NCI-H146 treated with DMSO at 0.1 percent for 48 hours (cell line): ENCODE measurements around the gene ZMIZ1.

Experiments
- DNase-seq: peaks from one replicate; lab custom pipeline; 2025; ENCODE audit not compliant: unreplicated experiment; lab: John Stamatoyannopoulos, UW

ZMIZ1 gene

DNA sequence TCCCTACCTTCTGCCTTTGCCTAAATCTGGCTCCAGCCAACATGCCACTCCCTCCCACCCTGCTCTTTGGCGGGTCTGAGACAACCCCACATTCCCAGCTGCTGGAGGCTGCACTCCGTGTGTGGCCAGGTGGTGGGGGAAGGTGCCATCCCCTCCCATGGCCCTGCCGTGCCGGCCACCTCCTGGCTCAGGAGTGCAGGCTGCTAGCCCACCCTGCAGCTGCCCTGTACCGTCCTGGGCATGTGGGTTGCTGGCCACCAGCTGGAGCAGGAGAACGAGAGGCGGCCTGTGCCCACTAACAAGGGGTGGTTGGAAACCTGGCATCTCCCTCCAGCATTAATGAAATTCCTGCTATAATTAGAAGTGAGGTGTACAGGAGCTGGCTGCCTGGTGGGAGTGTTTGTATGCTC lies 97.6 kb downstream of the ZMIZ1 start:
- no peak for DNase-seq

DNA sequence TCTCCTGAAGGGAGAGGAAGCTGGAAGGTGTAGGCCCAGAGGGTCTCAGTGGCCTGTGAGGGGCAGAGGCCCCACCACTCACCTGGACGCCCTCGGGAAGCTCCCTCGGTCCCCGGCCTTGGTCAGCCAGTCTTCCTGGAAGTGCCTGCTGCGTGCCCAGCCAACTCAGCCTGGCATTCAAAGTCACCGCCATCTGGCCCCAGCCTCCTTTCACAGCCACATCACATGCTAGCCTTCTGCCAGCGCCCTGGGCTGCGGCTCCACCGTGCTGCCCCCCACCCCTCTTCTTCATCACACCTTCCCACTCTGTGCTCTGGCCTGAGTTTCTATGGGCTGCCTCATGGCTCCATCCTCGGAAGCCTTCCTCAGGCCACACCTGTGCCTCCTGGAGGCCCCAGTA lies 98.0 kb downstream of the ZMIZ1 start:
- DNase-seq, result no peak

DNA sequence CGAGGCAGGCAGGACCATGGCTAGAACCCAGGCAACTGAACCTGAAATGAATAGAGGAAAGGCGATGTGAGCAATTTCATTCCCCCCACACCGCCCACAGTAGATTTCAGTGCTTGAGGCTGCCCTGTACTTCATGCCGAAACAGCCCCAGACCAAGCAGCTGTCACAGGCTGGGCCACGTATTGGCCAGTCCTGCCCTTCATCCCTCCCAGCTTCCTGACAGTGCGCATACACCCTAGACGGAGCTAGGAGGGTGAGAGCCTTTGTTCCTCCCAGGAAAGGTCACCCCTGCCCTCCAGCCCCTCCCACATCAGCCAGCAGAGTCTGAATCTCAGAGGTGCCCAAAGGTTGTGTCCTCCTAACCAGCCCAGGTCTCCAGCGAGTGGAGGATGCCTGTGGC lies 98.8 kb downstream of the ZMIZ1 start:
- no peak for DNase-seq

DNA sequence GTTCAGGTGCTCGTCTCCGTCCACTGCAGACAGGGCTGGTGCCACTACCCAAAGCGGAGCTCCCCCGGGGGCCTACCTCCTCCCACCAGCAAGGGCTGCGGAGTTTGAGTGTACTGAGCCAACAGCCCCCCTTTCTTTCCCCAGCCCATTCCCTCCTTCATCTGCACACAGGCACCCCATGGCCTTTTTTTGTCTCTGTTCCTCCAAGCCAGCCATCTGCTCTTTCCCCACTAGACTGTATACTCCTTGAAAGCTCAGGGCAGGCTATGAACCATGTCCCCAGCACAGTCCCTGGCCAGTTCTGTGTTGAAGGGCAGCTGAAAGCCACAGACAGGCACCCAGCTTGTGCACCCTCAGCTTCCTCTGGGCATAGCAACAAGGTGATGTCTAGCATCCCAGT lies 99.4 kb downstream of the ZMIZ1 start:
- DNase-seq, result no peak

DNA sequence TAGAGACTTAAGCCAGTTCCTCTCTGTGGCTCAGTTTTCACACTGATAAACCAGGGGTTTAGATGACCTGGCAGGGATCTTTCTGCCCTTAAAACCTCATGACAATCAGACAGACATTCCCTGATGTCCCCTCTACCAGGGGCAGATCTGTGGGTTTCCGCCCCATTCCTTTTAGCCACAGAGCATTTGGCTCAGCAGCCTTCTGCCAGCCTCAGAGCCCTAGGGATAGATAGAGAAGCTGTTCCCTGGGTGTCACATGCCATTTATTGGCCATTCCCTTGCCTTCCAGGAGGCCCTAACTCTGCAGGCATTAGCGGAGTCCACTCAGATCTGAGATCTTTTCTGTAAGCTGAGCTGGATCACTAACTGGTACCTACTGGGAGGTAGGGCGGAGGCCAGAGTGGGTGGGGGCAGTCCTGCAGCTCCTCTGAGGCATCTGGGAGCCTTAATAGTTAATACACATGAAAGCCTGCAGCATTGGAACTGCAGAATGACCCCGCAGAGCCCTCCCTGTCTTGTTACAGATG lies 101.5 kb downstream of the ZMIZ1 start:
- no peak for DNase-seq

DNA sequence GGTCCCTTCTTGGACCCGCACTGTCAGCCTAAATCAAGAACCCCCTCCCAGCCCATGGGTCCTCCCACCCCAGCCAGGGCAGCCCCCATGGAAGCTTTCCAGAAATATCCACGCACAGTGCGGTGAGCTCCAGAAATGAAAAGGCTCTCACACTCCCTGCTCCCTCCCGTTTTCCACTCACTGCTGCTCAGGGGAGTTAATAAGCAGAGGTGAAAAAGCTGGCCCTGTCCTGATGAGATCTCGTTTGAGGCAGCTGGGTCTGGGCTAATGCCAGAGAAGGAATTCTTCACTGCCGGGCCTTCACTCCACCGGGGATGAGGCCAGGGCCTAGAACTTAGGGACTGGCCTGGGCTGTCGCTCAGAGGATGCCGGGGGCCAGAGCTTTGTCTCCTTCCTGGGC lies 102.2 kb downstream of the ZMIZ1 start:
- DNase-seq, result no peak

DNA sequence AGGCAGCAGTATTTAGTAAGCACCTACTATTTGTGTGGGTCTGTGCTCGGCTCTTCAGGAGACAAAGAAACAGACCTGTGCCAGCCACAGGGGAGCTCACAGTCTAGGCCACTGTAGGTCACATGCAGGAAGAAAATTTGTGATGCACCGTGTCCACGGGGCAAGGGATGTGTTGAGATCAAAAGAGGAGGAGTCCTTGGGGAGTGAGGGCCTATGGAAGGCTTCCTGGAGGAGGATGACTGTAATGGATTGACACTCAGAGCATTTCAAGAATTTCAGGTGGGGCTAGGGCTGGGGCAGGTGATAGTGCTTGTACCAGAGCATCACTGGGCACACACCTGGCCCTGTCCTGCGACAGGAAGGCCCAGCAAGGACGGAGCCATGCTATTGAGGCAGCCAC lies 102.7 kb downstream of the ZMIZ1 start:
- no peak for DNase-seq

DNA sequence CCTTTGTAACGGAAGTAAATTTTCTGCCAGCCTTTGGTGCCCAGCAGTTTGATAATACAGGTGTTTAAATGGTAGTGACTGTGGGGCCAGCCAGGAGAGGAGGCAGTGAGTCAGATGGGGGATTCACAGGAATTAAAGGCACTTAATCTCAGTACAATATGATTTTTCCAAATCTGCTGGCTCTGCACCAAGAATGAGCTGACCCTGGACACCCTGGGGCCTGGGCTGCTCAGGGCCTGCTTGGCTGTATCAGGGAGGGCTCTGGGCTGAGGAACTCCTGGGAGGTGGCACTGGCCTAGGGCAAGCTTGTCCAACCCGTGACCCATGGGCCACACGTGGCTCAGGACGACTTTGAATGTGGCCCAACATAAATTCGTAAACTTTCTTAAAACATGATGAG lies 104.1 kb downstream of the ZMIZ1 start:
- no peak for DNase-seq

DNA sequence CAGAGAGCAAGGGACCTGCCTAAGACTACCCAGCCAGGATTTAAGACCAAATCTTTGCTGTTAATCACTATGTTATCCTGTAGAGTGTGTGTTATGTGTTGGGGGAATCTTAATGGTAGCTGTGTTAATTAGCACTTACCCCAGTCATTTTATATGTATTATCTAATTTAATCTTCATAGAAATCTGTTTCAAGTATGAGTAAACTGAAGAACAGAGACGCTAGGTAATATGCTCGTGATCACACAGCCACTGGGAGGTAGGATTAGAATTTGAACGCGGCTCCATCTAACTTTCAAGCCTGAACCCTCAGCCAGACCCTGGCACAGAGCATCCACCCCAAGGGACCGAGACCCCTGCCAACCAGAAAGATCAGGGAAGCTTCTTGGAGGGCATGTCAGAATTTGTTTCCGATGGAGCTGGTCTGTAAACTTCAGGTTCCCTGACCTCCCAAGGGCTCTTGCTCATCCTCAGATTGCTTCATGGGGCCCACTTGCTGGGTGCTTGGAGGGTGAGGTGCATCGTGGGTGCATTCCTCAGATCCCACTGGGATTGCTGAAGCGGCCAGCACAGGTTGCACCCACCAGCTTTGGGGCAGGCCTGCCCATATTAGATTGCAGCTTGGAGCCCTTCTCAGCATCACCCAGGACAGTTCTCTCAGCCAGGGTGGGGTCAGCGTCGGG lies 105.0 kb downstream of the ZMIZ1 start:
- no peak for DNase-seq

DNA sequence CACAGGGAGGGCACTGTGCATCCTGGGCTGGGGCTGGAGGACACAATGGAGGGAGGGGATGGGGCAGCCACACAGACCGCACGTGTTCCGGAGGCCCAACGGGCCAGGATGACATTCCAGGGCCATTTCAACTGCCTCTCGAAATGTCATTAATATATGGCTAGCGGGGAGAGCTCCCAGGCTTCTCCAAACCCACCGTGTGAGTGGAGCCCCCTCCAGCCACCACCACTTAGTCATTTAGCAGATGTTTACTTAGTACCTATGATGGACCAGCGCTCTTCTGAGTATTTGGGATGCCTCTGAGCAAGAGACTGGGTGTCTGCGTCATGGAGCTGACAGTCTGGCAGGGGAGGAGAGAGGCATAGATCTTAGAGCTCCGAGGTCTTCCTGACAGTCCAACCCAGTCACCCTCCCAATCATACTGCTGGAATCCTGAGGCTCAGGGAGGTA lies 107.3 kb downstream of the ZMIZ1 start:
- DNase-seq, result no peak

DNA sequence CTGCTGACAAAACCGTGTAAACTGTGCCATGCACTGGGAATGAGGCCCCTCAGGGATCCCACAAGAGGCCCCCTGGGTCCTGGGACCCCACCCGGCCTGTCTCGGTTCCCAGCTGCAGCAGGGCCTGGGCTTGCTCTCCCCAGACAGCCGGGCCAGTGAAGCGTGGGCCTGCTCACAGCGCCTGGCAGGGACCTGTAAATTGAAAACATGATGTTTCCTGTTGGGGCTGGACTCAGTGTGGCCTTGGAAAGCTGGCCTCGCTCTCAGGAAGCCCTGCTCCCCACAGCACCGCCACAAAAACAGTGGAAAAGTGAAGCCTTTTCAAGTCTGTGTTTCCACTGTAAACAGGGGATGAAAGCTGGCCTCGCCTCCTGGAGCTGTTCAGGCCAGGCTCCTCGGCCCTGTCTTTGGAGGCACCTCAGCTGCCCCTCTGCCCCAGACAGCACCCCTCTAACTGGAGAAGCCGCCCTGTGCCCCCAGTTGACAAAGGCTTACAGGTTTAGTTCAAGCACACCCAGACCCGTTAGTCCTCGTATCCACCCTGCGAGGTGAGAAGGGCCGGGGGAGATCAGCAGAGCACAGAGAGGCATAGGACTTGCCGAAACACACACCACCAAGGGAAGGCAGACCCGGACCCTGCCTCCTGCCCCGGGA lies 108.3 kb downstream of the ZMIZ1 start:
- no peak for DNase-seq

DNA sequence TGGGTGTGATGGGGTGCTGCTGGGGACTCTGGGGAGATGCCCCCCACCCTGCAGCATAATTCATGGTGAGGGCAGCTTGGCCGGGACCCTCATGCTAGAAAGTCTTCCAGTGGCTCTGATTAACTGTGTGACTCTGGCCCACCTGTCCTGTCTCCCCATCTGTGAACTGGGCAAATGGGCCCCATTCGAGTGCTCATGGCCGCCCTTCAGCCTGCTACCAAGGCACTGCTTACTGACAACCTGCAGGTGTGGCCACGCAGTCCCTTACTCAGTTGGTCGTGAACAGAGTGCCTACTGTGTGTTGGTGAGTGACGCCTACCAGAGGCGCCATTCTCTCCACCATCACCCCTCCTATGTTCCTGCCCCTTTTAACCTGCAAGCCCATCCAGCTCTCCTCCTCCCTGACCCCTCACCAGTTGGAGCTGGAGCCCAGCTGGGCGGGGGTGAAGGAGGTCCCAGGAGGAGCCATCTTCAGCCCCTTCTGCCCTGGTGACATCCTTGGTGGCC lies 109.4 kb downstream of the ZMIZ1 start:
- no peak for DNase-seq

DNA sequence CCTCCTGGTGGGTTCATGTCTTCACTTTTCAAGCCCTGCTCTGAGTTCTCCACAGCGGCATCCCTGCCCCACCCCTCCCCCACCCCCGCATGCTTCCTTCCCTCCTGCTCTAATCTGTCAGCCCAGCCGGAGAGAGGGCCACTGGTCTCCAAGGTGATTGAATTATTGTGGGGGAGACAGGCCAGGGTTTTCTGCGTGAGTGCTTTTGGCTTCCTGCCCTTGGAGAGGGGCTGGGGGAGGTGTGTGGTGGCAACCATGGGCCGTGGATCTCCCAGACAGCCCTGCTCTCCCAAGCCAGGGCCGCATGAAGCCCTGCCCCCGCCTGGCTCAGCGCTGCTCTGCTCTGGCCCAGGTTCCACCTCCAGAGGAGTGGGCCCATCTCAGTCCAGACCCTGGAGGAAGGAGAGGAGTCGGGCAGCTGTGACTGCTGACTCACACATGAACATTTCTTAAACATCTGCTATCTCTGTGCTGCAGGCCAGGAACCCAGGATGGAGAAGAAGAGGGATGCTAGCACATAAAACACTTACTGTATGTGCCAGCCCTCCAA lies 109.9 kb downstream of the ZMIZ1 start:
- no peak for DNase-seq

DNA sequence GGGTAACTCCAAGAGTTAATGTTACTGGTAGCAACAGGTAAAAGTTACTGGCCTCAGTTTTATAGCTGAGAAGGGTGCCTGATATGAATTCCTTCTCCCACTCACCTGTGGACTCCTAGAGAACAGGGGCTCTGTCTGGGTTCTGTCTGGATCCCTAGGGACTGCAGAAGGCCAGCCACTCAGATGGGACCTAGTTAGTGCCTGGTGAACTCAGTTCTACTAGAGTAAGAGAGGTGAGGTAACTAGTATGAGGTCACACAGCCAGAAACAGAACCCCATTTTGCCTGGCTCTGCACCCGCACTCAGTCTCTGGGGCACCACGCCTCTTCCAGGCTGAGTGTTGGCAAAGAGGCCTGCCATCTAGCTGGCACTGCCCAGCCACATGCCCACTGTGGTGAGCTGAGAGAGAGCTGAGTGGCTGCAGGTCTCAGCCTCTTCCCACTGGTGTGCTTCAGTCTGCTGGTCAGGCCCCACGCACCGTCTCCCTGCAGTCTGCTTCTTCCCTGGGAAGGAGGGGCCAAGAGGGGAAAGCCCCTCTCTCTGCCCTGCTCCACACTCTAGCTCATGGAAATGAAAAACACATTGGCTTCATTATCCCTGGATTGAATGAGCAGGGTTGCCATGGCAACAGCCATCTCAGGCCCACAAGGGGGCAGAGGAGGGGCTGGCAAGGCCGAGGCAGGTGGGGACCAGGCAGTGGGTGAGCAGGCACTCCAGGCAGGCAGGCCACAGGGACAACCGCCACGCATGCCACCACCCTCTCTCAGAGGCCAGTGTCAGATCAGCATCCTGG lies 110.6 kb downstream of the ZMIZ1 start:
- peak; percentile 12 for DNase-seq

DNA sequence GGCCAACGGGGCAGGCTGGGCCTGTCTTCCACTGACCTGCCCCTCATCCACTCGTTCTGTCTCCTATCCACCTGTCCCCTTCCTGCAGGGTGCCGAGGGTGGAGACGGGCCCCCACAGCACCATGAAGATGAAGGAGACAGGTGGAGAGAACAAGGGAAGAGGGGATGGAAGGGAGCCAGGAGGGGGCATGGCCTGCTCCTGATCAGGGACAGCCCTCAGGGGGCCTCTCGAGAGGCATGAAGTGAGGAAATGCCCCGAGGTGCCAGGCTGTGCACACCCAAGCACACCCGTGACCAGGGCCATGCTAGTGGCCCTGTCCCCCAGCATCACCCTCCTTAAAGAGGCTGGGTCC lies 111.2 kb downstream of the ZMIZ1 start:
- DNase-seq, result no peak

DNA sequence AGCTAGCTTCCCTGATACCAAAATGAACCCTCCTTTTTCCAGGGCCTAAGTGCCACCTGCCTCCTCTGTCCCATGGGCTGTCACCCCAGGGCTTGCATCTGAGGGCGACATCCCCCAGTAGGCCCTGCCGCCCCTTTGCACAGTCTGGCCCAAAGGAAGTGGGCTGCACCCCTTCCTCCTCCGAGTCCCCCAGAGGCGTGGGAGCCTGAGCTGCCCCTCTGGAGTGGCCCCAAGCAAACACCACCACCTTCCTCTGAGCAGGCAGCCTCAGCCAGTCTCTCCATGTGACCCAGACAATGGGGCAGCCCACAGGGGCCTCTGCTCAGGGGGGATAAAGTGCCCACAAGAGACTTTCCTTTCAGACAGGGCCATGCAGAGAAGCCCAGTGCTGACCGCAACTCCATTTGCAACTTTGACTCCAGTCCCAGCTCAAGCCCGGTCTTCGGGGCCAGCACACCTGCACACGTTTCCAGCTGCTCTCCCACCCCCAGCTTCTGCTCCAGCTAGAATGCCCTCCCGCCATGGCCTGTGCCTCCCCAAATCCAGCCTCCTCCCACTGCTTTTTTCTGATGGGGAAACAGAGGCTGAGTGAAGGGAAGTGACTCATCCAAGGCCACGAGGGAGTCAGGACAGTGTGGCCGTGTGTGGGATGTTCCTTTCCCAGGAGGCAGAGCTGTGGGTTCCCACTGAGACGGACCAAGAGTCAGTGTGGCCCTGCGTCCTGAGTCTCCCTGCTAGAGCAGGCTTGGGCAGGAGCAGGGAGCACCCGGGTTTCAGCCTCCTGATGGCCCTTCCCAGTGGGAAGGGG lies 111.9 kb downstream of the ZMIZ1 start:
- no peak for DNase-seq

DNA sequence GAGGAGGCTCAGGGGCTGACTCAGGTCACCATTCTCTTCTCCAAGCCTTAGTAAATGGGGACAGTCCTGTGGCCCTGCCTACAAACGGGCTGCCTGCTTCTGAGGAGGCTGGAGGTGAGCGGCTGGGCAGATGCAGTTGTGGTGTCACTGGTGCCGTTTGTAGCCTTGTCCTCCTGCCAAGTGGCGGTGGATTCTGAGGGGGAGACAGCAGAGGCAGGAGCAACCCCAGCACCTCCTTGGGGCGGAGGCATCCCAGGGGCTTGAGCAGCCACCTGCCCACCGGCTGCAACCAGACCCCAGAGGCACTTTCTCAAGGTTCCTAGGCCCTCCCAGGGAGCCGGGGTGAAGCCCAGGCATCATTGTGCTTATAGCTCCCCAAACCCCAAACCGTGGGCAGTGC lies 112.5 kb downstream of the ZMIZ1 start:
- no peak for DNase-seq

DNA sequence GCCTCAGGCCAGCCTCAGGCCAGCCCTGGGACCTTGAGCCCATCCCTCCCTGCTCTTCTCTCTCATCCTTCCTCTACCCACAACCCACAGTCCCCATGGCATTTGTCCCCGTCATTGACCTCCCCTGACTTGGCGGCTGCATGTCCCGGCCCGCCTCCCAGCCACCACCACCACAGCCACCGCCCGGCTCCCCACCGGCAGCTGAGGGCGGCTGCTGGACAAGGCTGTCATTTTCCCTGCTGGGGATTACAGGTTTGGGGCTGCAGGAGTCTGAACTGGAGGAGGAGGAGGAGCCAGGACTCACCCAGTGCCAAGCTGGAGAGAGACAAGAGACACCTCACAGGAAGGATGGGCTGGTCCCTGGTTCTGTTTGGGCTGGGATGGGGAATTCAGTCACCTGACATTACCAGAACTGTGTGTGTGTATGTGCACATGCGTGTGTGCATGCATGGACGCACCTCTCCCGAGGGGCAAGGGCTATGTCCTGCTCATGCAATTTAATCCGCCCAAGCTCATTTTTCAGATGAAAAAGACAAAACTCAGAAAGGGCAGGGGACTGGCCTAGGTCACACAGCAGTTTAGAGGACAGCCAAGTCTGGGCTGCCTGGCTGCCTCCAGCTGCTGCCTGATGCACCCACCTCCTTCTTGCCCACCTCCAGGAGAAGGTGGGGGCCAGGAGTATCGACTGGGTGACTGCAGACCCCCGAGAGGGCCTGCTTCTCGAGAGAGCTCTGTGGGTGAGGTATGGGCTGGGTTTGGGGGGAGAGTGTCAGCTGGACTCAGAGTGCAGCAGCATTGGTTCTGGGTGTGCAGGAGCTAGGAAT lies 113.1 kb downstream of the ZMIZ1 start:
- peak; percentile 18 for DNase-seq

DNA sequence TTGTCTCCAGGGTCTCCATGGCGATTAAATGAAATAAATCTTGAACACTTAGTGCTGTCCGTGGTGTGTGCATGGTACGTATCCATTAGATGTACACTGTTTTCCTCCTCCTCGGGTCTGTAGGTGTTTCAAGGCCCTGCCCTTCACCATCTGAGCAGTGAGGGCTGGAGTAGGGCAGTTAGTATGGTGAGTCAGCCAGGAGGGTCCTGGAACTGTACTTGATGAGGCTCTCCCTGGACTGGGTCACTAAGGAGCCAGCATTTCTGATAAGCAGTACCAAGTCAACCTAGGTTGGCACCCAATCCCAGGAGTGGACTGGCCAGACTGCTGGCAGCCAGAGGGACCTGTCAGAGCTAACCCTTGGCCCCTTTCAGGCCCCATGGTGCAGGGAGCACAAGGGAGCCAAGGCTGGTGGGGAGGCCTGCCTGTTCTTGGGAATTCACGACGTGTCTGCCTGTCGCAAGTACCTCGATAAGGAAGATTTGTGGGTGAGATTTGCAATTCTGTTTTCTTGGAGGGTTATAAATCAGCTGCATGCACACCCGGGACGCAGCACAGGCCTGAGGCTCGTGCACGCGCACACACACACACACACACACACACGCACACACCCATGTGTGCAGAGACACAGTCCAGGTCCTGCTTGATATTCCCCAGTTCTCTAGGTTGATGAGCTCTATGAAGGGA lies 114.2 kb downstream of the ZMIZ1 start:
- DNase-seq, result no peak
